Measurements from ENCODE around the gene CACNG8.

CACNG8 gene

DNA sequence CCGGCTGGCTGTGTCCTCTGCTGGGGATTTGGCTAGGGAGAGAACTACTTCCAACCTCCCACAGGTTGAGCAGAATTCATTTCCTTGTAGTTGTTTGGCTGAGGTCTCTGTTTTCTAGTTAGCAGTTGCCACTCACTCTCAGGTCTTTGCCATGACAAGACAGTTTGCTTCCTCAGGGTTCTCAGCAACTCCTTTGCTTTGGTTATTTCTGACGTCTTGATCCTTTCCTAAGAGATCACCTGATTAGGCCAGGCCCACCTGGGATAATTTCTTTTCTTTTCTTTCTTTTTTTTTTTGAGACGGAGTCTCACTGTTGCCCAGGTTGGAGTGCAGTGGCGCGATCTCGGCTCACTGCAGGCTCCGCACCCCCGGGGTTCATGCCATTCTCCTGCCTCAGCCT is 9.4 kb upstream of the CACNG8 start:
- no peak for DNase-seq (ENCODE audit: insufficient read length, low spot score)
- TF ChIP-seq POLR2A (IDR thresholded peaks at IDR 0.05; ENCODE audit: low read depth, low read length), result no peak
- FAIRE-seq, result no peak

DNA sequence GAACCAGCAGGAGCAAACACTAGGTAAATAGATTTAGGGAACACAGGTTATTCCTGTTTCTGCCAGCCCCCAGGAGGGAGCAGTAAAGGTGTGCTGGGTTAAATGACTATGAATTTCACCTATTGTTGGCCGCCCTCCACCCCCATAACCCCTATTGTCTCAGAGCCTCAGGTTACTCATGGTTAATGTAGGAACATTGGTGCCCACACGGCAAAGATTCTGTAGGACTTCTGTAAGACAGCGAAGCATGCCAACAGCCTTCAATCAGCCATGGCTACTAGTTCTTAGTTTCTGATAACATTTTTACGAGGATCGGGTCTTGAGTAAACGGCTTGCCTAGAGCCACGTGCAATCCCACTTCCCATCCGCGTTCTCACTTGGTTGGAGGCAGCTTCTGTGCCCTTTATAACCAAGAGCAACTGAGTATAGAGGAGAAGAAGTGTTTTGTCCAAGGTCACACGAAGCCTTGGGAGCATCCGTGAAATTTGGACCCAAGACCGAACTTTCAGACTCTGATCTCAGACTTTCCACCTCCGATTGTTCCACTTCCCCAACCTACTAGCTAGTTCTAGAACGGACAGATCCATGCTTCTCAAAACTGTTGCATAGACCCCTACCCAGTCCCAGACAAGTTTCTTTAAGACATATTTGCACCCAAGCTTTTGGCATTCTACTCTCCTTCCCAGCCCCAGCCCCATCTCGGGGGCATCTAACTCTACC is 5.1 kb upstream of the CACNG8 start:
- TF ChIP-seq POLR2A (IDR thresholded peaks at IDR 0.05; ENCODE audit: low read depth, low read length), result no peak
- FAIRE-seq (no peak), DNase-seq (ENCODE audit: insufficient read length, low spot score) (no peak)

DNA sequence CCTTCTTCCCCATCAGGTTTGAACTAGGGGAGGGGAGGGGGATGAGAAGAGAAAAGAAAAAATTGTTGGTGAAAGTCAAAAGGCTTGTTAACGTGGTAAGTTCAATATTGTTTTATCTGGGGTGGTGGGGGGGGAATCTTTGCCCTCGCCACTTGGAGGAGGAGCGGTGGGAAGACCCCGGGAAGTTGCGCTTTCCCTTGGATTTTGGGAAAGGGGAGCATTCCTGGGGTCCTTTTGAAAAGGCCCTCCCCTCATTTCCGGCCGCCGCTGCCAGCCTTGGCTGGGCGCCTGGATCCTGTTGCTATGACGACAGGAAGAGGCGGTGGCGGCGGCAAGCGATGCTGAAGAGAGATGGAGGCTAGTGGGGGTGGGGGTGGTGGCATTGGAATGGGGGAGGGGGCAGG is 4.6 kb upstream of the CACNG8 start:
- DNase-seq (ENCODE audit: insufficient read length, low spot score), result no peak
- no peak for FAIRE-seq
- TF ChIP-seq POLR2A (IDR thresholded peaks at IDR 0.05; ENCODE audit: low read depth, low read length), result no peak

DNA sequence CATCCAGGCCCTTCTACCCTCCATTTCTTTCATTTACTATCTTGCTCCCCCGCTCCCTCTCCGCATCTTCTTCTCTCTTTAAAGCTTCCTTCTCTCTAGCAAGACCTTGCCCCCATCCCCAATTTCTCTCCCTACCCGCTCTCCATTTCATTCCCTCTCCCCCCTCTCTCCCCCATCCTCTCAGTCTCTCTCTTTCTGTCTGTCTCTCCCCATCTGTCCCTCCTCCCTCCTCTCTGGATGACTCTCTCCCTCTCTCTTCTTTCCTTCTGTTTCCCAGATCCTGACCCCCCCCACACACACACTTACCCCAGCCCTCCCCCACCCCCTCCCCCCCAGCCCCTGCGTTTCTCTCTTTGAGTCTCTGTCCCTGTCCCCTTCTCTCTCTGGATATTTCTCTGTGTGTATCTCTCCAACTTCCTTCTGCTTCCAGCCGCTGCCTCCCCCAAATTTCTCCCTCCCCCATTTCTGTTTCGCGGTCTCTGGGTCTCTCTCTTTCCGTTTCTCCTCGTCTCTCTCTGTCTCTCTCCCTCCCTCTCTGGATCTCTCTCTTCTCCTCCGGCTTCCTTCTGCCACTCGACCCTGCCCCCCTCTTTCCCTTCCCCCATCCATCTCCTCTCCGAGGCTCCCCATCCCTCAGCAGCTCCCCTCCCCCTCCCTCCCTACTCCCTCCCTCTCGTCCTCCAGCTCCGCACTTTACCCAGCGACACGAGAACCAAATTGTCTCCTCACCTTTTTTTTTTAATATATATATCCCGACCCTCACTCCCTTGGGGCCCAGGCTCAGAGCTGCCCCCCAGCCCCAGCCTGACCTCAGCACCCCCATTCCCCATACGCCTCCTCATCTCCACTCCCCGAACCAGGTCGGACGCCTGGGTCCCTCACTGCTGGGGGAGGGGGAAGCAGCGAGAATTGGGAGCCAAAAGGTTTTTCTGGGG is 3.6 kb upstream of the CACNG8 start:
- no peak for FAIRE-seq
- TF ChIP-seq POLR2A (IDR thresholded peaks at IDR 0.05; ENCODE audit: low read depth, low read length), result no peak
- DNase-seq (ENCODE audit: insufficient read length, low spot score), result no peak

DNA sequence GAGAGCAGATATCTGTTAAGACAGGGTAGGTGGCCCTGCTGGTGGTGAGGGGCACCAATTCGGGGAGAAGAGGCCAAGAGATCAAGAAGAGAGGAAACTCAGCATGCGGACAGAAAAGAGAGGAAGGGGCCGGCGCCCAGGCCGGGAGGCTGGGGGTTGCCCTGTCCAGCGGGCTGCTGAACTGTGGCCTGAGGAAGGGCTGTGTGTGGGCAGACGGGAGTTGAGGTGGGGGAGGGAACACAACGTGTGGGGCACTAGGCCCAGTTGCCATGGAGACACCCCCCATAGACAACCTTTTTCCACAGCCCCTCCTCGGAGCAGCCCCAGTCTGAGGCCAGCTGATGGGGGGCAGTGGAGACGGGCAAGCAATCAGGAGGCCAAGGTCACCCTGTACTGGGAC is 2.5 kb upstream of the CACNG8 start:
- DNase-seq (ENCODE audit: insufficient read length, low spot score) (no peak), FAIRE-seq (no peak)
- no peak for TF ChIP-seq POLR2A (IDR thresholded peaks at IDR 0.05; ENCODE audit: low read depth, low read length)

DNA sequence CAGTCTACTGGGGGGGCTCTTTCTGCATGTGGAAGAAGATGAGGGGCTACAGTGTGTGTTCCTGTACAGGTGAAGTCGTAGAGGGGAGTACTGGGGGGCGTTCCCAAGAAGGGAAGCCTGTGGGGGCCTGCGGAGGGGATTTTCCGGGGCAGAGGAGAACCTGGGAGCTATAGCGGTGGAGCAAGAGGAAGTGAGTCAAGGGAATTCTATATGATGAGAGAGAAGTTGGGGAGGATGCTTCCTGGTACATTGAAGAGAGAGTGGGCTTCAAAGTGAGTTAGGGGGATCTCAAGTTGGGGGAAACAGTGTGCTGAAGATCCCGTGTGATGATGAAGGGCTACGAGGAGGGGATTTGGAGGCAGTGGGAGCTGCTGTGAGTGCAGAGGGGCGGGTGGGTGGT is 1.9 kb upstream of the CACNG8 start:
- no peak for FAIRE-seq
- TF ChIP-seq POLR2A (IDR thresholded peaks at IDR 0.05; ENCODE audit: low read depth, low read length), result no peak
- no peak for DNase-seq (ENCODE audit: insufficient read length, low spot score)

DNA sequence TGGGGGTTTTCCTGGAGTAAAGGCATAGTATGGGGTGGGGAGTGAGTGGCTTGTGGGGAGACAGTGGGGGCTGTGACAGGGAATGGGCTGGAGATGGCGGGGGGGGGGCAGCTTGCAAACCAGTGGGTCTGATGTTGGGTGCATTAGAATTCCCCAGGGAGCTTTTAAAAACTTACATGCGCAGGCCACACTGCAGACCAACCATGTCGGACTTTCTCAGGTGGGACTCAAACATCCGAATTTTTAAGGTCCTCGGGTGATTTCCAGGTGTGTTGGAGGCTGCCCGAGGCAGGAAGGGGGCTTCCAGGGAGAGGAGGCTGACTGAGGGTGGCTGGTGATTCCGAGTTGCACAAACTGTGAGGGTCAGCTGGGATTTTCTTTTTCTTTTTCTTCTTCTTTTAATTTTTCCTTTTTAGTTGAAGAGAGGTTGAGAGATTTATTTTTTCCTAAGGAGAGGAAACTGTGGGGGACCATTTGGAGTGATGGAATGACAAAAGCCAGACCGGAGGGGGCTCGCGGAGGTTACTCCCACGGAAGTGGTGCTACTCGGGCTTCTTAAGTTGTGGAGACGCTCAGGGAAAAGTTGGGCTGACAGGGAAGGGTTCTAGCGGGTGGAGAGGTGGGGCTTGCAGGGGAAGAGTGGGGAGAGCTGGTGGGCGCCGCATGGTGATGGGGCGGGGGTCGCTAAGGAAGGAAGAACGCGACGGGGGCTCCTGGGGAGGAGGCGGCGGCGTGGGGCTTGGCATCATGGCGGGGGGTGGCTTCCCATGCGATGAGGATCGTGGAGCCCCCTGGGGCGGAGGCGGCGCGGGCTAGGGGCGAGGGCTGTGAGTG is 997 bp upstream of the CACNG8 start:
- DNase-seq (ENCODE audit: insufficient read length, low spot score) (peak; percentile 91), FAIRE-seq (no peak)
- TF ChIP-seq POLR2A (IDR thresholded peaks at IDR 0.05; ENCODE audit: low read depth, low read length), result peak; percentile 48; the same call in 1 of the 2 replicates

DNA sequence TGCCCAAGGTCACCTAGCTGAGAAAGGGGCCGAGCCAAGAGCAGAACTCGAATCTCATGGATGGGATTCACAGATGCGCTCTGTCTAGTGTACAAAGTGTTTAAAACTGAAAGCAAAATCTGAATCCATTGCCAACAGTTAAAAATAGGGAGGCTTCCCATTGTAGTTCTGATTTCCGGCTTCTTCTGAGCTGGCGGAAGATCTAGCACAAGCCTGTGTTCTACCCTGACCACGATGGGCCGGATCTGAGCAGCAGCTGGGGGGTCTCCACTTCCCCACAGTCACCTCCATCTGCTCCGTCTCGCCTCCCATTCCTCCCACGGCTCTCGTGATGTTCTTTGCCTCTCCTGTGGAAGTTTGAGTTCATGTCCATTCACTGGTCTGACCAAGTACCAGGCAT is 2.4 kb downstream of the CACNG8 start:
- no peak for DNase-seq (ENCODE audit: insufficient read length, low spot score)
- no peak for TF ChIP-seq POLR2A (IDR thresholded peaks at IDR 0.05; ENCODE audit: low read depth, low read length)
- FAIRE-seq, result no peak

DNA sequence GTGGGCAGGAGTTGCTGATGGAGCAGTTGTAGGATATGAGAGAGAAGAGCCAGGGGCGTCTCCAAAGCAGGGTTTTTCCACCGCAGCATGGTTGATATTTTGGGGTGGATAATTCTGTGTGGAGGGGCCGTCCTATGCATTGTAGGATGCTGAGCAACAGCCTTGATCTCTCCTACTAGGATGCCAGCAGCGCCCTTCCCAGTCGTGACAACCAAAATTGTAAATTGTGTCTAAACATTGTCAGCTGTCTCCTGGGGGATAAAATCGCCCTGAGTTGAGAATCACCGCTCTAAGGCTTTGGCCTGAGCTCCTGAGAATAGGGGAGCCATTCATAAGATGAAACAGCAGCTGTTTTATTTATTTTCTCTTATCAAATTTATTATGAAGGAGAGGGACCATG is 4.2 kb downstream of the CACNG8 start:
- DNase-seq (ENCODE audit: insufficient read length, low spot score) (no peak), FAIRE-seq (no peak)
- no peak for TF ChIP-seq POLR2A (IDR thresholded peaks at IDR 0.05; ENCODE audit: low read depth, low read length)

DNA sequence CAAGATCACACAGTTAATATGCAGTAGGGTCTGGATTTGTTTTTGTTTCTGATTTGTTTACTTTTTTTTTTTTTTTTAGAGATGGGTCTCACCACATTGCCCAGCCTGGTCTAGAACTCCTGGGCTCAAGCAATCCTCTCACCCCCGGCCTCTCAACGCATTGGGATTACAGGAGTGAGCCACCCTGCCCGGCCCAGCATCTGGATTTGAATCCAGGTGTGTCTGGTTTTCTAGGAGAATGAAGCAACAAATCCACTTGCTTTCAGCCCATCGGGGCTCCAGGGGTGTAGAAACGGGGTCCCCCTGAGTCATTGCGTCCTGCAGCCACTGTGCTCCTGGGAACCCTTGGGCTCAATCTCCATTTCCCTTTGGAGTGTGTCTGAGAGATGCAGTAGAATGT is 6.6 kb downstream of the CACNG8 start:
- FAIRE-seq (no peak), DNase-seq (ENCODE audit: insufficient read length, low spot score) (no peak)

DNA sequence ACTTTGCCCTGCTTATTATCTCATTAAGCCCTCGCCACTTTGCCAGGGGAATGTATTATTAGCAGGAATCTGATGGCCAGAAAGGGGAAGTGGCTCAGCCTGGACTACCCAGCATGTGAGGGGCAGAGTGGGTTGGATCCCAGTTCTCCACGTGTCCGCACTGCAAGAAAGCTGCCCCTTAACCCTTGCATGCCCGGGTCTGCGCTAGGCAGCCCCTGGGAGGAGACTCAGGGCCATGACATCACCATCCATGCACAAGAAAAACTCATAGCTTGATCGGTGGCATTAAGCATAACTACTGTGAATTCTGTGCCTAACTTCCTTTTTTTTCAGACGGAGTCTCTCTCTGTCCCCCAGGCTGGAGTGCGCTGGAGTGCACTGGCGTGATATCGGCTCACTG is 8.9 kb downstream of the CACNG8 start:
- TF ChIP-seq POLR2A (IDR thresholded peaks at IDR 0.05; ENCODE audit: low read depth, low read length), result no peak
- DNase-seq (ENCODE audit: insufficient read length, low spot score), result no peak
- no peak for FAIRE-seq

More for the DNA sequence above, 6.6 kb downstream of the CACNG8 start:
- TF ChIP-seq POLR2A (IDR thresholded peaks at IDR 0.05; ENCODE audit: low read depth, low read length), result no peak

DNA sequence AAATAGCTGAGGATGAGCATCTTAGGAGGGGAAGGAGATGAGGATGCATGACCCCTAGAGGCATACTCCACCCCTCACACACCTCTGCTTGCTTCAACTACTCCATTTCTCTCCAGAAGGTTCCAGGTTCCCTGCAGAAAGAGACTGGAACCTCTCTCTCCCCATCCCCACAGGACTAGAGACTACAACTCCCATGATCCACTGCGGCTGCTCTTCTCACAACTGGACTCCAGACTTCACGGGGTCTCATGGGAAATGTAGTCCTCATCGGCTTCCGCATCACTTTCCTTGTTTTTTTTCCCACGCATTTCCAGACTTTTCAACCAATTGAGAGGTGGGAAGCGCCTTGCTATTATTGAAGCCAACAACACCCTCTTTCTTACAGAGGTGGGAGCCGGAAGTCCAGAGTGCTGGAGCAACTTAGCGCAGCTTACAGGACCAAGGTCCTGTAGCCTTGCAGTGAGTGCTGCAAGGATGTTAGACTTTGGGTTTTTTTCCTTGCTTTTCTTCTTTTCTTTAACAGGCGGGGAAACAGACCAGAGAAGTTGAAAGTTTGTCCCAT is 14.8 kb downstream of the CACNG8 start:
- peak; percentile 95 for DNase-seq (ENCODE audit: insufficient read length, low spot score)
- 0 out of 2 replicates have a peak, but pooled peaks have one; percentile 2 for TF ChIP-seq POLR2A (IDR thresholded peaks at IDR 0.05; ENCODE audit: low read depth, low read length)
- peak; percentile 15 for FAIRE-seq

DNA sequence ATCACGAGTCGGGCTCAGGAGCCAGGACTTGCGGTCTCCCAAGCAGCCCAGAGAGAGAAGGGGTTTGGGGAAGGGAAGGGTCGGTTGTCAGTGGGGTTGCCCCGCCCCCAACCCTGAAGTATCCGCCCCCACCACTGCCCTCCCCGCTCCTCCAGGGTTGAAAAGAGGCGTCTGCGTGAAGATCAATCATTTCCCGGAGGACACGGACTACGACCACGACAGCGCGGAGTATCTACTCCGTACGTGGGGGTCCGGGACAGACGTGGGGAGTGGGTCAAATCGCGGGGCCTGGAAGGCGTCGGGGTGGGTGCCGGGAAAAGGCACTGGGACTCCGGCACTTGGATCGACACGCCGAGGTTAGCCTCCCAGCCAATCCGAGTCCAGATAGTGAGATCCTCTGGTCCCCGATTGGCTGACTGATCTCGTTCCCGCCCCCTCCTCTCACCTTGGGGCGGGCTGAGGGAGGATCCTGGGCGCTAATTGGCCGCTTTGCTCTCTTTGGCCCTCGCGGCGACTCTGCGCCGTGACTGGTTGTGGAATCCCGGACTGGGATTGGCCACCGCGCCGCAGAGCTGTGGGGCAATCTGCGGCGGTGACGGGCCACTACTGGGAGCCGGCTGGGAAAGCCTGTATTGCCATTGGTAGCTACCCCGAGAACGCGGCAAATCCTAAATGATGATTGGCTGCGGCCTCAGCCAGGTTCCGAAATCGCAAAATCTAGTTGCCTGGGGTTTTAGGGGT is 15.4 kb downstream of the CACNG8 start:
- FAIRE-seq (no peak), DNase-seq (ENCODE audit: insufficient read length, low spot score) (peak; percentile 94)
- TF ChIP-seq POLR2A (IDR thresholded peaks at IDR 0.05; ENCODE audit: low read depth, low read length), result no peak
